Neural crest cell (in vitro differentiated cells): ENCODE measurements around the gene ADAMTS1. TPM values are rescaled to one million over a fixed set of nuclear protein-coding genes. Genes with fewer than 3 reads are reported as not detected.

Source experiments
- DNase-seq: peaks from one replicate; pipeline ENCODE4 v3.0.0; 2021; ENCODE audit warnings: low read depth, mixed read lengths, low spot score
- H3K27ac Mint-ChIP-seq: one replicate; pipeline ENCODE4 v1.8.0; 2021; ENCODE audit warnings: mild to moderate bottlenecking, mixed read lengths; ENCODE audit not compliant: unreplicated experiment
- H3K27me3 Mint-ChIP-seq: 2 replicates; pipeline ENCODE4 v1.8.0; 2021; ENCODE audit warnings: low read depth, mild to moderate bottlenecking, mixed read lengths
- H3K36me3 Mint-ChIP-seq: 2 replicates; pipeline ENCODE4 v1.8.0; 2021; ENCODE audit warnings: low read depth, mild to moderate bottlenecking, mixed read lengths
- H3K4me1 Mint-ChIP-seq: 2 replicates; pipeline ENCODE4 v1.8.0; 2021; ENCODE audit warnings: mixed read lengths
- H3K4me3 Mint-ChIP-seq: one replicate; pipeline ENCODE4 v1.8.0; 2021; ENCODE audit warnings: mild to moderate bottlenecking, mixed read lengths
- H3K9me3 Mint-ChIP-seq: 2 replicates; pipeline ENCODE4 v1.8.0; 2021; ENCODE audit warnings: mixed read lengths
- CTCF ChIP-seq: fragments of 200-600 bp; sonication (generic); conservative IDR thresholded peaks from 2 replicates; pipeline ENCODE4 v1.5.0; 2021; ENCODE audit warnings: antibody characterized with exemption, mild to moderate bottlenecking
- total RNA-seq: library from RNA; stranded (reverse); gene quantifications from 2 replicates; pipeline ENCODE4 v1.2.1, GENCODE V29; 2021

Gene ADAMTS1
- total RNA-seq, 1 donor from 2014 or later: 31.9 TPM

- Mint-ChIP-seq H3K9me3 (no peaks in the 10 kb centered on the region), H3K4me1 (no peaks in the 10 kb centered on the region), H3K36me3 (no peaks in the 10 kb centered on the region), H3K4me3 (no peak overlapping the region), H3K27me3 (no peaks in the 10 kb centered on the region), H3K27ac (no peak overlapping the region)
- DNase-seq: no peak
- no peak for TF ChIP-seq CTCF
Observed at GRCh38 chr21:26884436-26884835, 39.2 kb upstream of the ADAMTS1 start.

- H3K9me3 Mint-ChIP-seq: no peaks in the 10 kb centered on the region
- no peak overlapping the region for H3K4me3 Mint-ChIP-seq
- no peak overlapping the region for H3K27ac Mint-ChIP-seq
- H3K27me3 Mint-ChIP-seq: no peaks in the 10 kb centered on the region
- DNase-seq: no peak
- no peaks in the 10 kb centered on the region for H3K36me3 Mint-ChIP-seq
- no peak for TF ChIP-seq CTCF
- no peaks in the 10 kb centered on the region for H3K4me1 Mint-ChIP-seq
Observed at GRCh38 chr21:26883768-26884167, 38.6 kb upstream of the ADAMTS1 start.

GRCh38 chr21:26881504-26882228 lies 36.5 kb upstream of the ADAMTS1 start:
- Mint-ChIP-seq H3K9me3 (no peaks in the 10 kb centered on the region), H3K27me3 (no peaks in the 10 kb centered on the region), H3K27ac (no peak overlapping the region), H3K4me3 (no peak overlapping the region), H3K4me1 (no peaks in the 10 kb centered on the region), H3K36me3 (no peaks in the 10 kb centered on the region)
- DNase-seq: no peak
- TF ChIP-seq CTCF: peak; percentile 59

GRCh38 chr21:26877018-26877417 lies 31.8 kb upstream of the ADAMTS1 start:
- TF ChIP-seq CTCF: no peak
- no peak for DNase-seq
- H3K9me3 Mint-ChIP-seq: peaks cover 3% of the 10 kb centered on the region
- no peaks in the 10 kb centered on the region for H3K4me1 Mint-ChIP-seq
- H3K36me3 Mint-ChIP-seq: no peaks in the 10 kb centered on the region
- no peaks in the 10 kb centered on the region for H3K27me3 Mint-ChIP-seq
- no peak overlapping the region for H3K27ac Mint-ChIP-seq
- no peak overlapping the region for H3K4me3 Mint-ChIP-seq

GRCh38 chr21:26874347-26874746 lies 29.1 kb upstream of the ADAMTS1 start:
- DNase-seq: no peak
- Mint-ChIP-seq H3K27ac (no peak overlapping the region), H3K9me3 (peaks cover 3% of the 10 kb centered on the region), H3K36me3 (no peaks in the 10 kb centered on the region), H3K27me3 (no peaks in the 10 kb centered on the region), H3K4me3 (no peak overlapping the region), H3K4me1 (no peaks in the 10 kb centered on the region)
- TF ChIP-seq CTCF: no peak
